K562 (cell line): ENCODE data around the gene ABCB9. TPM values are rescaled to one million over a fixed set of nuclear protein-coding genes. Genes with fewer than 3 reads are reported as not detected.
A peak's percentile ranks its signal among the peaks of the same experiment; 100 is the strongest.

ENCODE experiments used
- CBFB ChIP-seq: sonication (generic); formaldehyde crosslinking; IDR thresholded peaks from 2 replicates; pipeline ENCODE4 v1.4.0; 2020; ENCODE audit warnings: mild to moderate bottlenecking, missing genetic modification reagents
- DNMT1 ChIP-seq: fragments of 450-650 bp; IDR thresholded peaks from 2 replicates; pipeline ENCODE4 v1.6.1; 2016; ENCODE audit warnings: antibody characterized with exemption, mild to moderate bottlenecking
- DPF2 ChIP-seq: fragments of 450-650 bp; IDR thresholded peaks from 2 replicates; pipeline ENCODE4 v1.6.1; 2016
- HIVEP1 ChIP-seq: fragments of 250-450 bp; sonication (Bioruptor Pico); IDR thresholded peaks from 2 replicates; pipeline ENCODE4 v1.4.0; 2020; ENCODE audit warnings: mild to moderate bottlenecking
- MAFG ChIP-seq: fragments of 450-650 bp; conservative IDR thresholded peaks from 2 replicates; pipeline ENCODE4 v1.6.1; 2016; ENCODE audit warnings: missing genetic modification characterization, missing compliant biosample characterization
- MAZ ChIP-seq, 2 experiments: fragments of 450-650 bp in 1 of 2; sonication (generic) in 1 of 2; formaldehyde crosslinking; IDR thresholded peaks in 1 of 2; conservative IDR thresholded peaks in 1 of 2; 2 replicates each; pipeline versions ENCODE4 v1.4.0 to v1.5.0; 2020; ENCODE audit warnings: mild to moderate bottlenecking in 1 of 2, missing genetic modification reagents in 1 of 2
- MED1 ChIP-seq: sonication (generic); formaldehyde crosslinking; IDR thresholded peaks from 2 replicates; pipeline ENCODE4 v1.8.1; 2023; ENCODE audit warnings: missing genetic modification reagents, borderline replicate concordance
- NCOA1 ChIP-seq: fragments of 450-650 bp; IDR thresholded peaks from 2 replicates; pipeline ENCODE4 v1.6.1; 2016; ENCODE audit warnings: low read depth
- ZNF263 ChIP-seq: sonication (generic); formaldehyde crosslinking; IDR thresholded peaks from 2 replicates; pipeline ENCODE4 v1.8.0; 2022; ENCODE audit warnings: mild to moderate bottlenecking, missing genetic modification reagents, borderline replicate concordance
- ZNF57 ChIP-seq: fragments of 450-650 bp; formaldehyde crosslinking; IDR thresholded peaks from 2 replicates; pipeline ENCODE4 v1.4.0; 2020; ENCODE audit warnings: mild to moderate bottlenecking, moderate library complexity
- polyA plus RNA-seq, 8 experiments: library from polyadenylated mRNA; depleted of rRNA in 4 of 8; stranded (reverse) in 5 of 8; unstranded in 3 of 8; fragments of >200 nt; fragmentation: Nextera tagmentation in 2 of 8; fragmentation: Illumina TruSeq in 1 of 8; extraction: Ambion mirVana in 2 of 8; extraction: Trizol in 1 of 8; gene quantifications; 2 replicates each; pipeline versions ENCODE4 v1.2.1 to v1.2.3, GENCODE V29; 2011 to 2014; ENCODE audit warnings: inconsistent platforms in 1 of 8, missing spikeins in 1 of 8
- total RNA-seq, 7 experiments: library from RNA; depleted of rRNA in 6 of 7; stranded (reverse); fragments of >200 nt in 6 of 7; fragmentation: Illumina TruSeq in 2 of 7; extraction: Trizol in 2 of 7; gene quantifications; 2 replicates each; pipeline versions ENCODE4 v1.2.1 to v1.2.3, GENCODE V29; 2011 to 2021; ENCODE audit warnings: low replicate concordance in 1 of 7
- TF ChIP-seq, protein P1 (sequence below): fragments of 450-650 bp; formaldehyde crosslinking; conservative IDR thresholded peaks from 2 replicates; pipeline ENCODE4 v1.4.0; 2022; ENCODE audit warnings: mild to moderate bottlenecking, missing genetic modification characterization
- TF ChIP-seq, protein P2 (sequence below): fragments of 450-650 bp; IDR thresholded peaks from 2 replicates; pipeline ENCODE4 v1.6.1; 2018; ENCODE audit not compliant: partially characterized antibody
- TF ChIP-seq, protein P3 (sequence below): IDR thresholded peaks from 2 replicates; pipeline ENCODE4 v1.6.1; 2014; ENCODE audit warnings: antibody characterized with exemption

ABCB9 gene
- total and polyA plus RNA-seq, 9 of the 15 experiments (the other 6 are each of a cell fraction or from before 2014, with no cell fraction given): 0.20 to 12.6 (median 6.2) TPM

DNA sequence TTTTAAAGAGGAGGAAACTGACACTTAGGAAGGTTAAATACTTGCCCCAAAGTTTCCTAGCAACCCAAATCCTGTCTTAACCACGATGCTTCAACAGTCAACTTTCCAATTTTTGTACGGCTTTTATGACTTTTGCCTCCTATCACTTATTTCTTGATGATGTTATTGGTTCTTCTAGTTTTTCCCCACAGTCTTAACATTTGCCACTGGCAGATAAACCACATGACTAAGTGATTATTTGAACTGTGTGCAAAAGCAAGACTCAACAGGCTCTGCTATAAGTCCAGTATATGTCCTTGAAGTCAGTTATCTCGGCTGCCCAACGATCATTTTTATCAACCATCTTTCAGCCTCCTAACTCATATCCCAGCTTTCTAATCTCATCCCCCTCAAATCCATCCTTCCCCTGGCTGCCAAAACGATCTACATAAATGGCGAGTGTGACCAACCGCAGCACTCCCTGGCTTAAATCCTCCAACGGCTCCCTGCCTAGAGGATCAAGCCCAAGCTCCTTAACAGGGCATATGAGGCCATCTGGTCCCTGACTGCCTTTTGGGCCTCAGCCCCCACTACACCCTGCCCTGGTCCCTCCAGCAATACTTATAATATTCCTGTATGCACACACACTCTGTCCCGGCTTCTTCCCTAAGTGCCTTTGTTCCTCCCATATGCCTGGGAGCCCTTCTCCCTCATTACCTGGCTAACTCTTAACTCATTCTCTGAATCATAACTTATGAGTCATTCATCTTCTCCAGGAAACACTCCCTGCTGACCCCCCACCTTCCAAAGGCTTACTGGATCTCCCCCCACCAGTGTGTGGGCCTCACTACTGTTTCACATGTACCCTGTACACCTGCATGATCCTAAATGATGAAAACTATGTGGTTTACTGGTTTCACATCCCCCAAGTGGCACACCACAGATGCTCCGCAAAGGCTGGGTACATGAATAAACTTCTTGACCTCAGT lies 79.1 kb downstream of the ABCB9 start (continued):
- TF ChIP-seq, protein P1, sequence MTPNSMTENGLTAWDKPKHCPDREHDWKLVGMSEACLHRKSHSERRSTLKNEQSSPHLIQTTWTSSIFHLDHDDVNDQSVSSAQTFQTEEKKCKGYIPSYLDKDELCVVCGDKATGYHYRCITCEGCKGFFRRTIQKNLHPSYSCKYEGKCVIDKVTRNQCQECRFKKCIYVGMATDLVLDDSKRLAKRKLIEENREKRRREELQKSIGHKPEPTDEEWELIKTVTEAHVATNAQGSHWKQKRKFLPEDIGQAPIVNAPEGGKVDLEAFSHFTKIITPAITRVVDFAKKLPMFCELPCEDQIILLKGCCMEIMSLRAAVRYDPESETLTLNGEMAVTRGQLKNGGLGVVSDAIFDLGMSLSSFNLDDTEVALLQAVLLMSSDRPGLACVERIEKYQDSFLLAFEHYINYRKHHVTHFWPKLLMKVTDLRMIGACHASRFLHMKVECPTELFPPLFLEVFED: no peak
- TF ChIP-seq CBFB (CRISPR knock-in tag): no peak
- no peak for TF ChIP-seq HIVEP1 (CRISPR knock-in tag)
- TF ChIP-seq, protein P2, sequence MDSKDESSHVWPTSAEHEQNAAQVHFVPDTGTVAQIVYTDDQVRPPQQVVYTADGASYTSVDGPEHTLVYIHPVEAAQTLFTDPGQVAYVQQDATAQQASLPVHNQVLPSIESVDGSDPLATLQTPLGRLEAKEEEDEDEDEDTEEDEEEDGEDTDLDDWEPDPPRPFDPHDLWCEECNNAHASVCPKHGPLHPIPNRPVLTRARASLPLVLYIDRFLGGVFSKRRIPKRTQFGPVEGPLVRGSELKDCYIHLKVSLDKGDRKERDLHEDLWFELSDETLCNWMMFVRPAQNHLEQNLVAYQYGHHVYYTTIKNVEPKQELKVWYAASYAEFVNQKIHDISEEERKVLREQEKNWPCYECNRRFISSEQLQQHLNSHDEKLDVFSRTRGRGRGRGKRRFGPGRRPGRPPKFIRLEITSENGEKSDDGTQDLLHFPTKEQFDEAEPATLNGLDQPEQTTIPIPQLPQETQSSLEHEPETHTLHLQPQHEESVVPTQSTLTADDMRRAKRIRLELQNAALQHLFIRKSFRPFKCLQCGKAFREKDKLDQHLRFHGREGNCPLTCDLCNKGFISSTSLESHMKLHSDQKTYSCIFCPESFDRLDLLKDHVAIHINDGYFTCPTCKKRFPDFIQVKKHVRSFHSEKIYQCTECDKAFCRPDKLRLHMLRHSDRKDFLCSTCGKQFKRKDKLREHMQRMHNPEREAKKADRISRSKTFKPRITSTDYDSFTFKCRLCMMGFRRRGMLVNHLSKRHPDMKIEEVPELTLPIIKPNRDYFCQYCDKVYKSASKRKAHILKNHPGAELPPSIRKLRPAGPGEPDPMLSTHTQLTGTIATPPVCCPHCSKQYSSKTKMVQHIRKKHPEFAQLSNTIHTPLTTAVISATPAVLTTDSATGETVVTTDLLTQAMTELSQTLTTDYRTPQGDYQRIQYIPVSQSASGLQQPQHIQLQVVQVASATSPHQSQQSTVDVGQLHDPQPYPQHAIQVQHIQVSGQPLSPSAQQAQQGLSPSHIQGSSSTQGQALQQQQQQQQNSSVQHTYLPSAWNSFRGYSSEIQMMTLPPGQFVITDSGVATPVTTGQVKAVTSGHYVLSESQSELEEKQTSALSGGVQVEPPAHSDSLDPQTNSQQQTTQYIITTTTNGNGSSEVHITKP: peak; percentile 9
- TF ChIP-seq, protein P3, sequence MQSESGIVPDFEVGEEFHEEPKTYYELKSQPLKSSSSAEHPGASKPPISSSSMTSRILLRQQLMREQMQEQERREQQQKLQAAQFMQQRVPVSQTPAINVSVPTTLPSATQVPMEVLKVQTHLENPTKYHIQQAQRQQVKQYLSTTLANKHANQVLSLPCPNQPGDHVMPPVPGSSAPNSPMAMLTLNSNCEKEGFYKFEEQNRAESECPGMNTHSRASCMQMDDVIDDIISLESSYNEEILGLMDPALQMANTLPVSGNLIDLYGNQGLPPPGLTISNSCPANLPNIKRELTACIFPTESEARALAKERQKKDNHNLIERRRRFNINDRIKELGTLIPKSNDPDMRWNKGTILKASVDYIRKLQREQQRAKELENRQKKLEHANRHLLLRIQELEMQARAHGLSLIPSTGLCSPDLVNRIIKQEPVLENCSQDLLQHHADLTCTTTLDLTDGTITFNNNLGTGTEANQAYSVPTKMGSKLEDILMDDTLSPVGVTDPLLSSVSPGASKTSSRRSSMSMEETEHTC: peak; percentile 55; the same call in 1 of the 2 replicates
- TF ChIP-seq ZNF263 (CRISPR knock-in tag): no peak
- TF ChIP-seq MAFG: peak; percentile 86
- TF ChIP-seq MAZ (CRISPR knock-in tag; conservative IDR thresholded peaks at IDR 0.05 in 1 of 2, IDR thresholded peaks at IDR 0.05 in 1 of 2): peak; percentile 38 to 55; a peak in 2 of 4 replicates
- no peak for TF ChIP-seq ZNF57 (CRISPR knock-in tag)
- peak; percentile 74; the same call in 1 of the 2 replicates for TF ChIP-seq NCOA1
- TF ChIP-seq MED1 (CRISPR knock-in tag): no peak
- TF ChIP-seq DNMT1: no peak
- peak; percentile 95 for TF ChIP-seq DPF2
